Endometrial microvascular endothelial cells (primary cell): Measurements from ENCODE around the gene LYRM4. TPM values are rescaled to one million over a fixed set of nuclear protein-coding genes. Genes with fewer than 3 reads are reported as not detected.

Source experiments
- in situ Hi-C: cut with HindIII; loops from 2 replicates; pipeline ENCODE4 v1.10.0; 2017; ENCODE audit warnings: low sequenced_read_pairs, low pct_unique_long_range_greater_than_20kb; ENCODE audit errors: inconsistent ontology term
- total RNA-seq: library from RNA; depleted of rRNA; stranded (reverse); fragments of >200 nt; gene quantifications from one replicate; pipeline ENCODE4 v1.2.3, GENCODE V29; 2015; ENCODE audit errors: inconsistent ontology term

Gene LYRM4
- total RNA-seq, 1 donor from 2014 or later, result 38.8 TPM

DNA sequence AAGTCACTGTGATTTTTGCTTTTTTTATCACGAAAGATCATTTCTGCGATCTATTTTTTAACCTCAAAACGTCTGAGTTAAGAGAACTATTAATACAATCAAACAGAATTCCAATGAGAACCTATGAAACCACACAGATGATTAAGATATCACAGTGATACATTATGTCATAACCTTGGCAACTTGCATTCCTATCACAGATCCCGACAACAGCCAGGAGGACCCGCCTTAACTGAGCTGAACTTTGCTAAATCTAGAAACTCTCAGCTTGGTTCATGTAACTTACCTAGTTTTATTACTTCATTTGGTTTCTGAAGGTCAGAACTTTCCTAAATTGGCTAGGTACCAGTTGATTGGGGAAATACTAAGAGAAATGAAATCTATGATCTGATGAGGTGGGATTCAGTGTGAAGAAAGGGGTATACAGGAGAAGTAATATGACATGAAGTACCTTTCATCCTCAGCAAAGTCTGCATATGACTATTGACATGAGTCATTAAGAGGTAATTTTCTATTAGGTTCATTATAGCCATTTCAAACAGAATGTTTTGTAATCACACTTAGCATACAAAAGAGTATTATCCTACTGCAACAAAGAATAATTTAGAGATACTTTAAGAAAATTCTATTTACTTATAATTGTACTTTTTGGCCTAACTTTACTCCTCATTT, 11.2 kb downstream of the LYRM4 start:
- in situ Hi-C loops, result no loop called here

DNA sequence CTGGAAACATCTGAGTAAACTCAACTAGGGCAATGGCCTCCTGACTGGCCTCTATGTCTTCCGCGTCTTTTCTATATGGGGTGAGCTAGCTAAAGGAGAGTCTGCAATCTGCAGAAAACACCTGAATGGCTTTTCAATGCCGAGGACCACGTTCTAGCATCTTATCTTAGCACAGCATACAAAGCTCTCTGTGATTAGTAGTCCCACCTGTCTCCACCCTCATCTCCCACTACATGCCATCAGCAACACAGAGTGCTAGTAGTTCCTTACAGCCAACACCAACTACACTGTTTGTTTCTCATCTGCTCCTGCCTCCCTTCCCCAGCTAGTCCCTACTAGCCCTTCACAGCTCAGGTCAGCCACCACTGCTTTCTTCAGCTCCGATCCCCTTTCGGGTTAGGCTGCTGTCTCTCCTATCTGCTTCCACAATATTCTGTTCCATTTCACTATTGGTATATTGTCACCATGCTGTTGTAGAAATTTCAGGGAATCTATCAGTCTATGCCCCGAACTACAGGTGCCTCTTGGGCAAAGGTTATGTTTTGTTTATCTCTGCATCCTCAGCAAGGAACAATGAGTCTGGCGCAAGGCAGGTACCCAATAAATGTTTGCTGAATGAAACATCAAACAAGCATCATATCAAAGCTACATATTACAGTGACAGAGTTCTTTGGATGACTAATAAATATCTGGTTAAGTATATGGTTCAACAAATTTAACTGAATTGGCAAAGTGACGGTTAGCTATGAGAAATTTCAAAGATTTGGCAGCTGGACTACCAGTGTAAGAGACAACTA, 12.2 kb downstream of the LYRM4 start:
- in situ Hi-C loops, result no loop called here

DNA sequence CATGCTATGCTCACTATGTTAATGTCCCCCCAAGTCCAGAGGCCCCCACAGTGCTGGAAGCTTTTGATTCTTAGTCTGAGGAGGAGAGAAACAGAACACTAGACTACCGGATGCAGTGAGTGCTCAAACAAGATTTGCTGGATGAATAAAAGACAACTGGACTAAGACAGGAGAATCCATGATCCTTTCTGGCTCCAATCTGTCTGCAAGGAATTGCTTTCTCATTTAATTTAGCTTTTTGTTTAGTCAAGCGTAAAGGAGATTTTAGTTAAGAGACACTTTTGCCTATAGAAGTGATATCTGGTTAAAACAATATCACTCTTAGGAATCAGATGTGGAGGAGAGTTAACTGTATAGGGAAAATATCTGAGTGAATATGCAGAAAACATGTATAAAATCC, 13.5 kb downstream of the LYRM4 start:
- in situ Hi-C loops, result no loop called here

DNA sequence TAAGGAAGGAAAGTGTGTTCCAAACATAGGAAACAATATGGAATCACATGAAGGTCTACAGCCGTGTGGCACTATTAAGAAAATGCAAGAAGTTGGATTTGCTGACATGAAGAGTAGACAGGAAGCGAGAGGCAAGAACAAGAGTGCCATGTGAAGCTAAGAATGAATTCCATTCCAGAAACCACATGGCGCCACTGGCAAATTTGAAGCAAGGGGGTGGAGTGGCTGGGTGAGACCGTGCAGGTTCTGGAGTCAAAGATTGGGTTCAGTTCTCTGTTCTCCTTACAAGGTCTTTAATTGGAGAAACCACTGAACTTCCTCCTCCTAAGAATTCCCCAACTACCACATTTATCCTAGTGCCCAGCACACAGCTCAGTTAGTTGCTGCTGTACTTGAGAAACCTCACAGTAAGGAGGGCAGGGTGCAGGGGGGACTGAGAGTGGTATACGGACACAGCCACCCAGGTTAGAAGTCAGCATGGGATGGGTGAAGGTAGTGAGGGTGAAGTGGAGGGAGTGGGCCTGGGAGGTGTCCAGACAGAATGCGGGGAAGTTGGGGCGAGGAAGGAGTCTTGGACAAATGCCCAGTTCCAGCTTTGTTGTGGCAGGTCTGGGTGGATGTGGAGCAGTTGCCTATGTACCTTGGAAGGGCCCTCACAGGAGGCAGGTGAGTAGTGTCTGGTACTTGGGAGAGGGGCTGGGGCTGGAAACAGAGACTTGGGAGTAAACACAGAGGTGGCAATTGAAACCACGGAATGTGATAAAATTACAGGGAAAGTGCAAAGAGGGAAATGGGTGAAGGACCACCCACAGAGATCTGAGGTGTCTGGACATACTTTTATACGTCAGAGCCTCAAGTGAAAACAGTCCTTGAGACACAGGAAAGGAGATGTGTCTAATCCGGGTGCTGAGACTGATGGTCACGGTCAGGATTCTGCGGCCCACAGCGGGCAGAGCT, 14.3 kb downstream of the LYRM4 start:
- in situ Hi-C loops, result no loop called here

DNA sequence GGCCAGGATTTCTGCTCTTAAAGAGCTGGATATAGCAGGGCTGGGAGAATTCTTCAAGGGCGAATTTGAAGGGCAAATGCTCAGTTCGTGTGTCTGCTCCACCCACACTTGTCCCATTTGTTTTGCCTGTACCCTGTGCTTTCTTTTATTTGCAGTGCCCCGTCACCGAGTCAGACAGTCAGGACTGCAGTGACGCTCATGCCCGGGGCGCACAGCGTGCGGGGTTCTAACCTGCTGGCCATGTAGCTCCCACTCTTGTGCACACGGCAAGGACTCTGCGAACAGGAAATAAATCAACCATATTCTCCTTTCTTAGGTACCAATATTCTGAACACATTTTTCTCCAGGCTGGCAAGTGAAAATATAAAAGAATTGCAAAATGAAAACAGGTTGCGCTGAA, 17.7 kb downstream of the LYRM4 start:
- in situ Hi-C loops, result no loop called here

DNA sequence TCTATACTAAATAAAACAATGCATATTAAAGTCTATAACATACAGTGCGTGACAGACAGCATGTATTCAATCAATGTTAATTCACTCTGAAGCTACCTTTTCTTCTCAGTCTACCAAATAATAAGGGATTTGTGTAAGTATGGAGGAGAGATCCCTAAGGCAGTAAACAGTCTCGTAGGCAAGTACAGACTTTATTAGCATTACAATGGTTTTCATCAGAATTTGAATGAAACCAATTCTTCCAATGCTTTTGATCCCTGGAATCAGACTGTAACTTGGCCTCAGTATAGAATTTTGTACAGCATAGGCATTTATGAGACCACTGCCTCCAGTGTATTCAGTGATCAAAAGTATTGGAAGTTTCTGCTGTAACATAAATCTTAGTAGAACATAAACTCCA, 19.5 kb downstream of the LYRM4 start:
- in situ Hi-C loops, result no loop called here

DNA sequence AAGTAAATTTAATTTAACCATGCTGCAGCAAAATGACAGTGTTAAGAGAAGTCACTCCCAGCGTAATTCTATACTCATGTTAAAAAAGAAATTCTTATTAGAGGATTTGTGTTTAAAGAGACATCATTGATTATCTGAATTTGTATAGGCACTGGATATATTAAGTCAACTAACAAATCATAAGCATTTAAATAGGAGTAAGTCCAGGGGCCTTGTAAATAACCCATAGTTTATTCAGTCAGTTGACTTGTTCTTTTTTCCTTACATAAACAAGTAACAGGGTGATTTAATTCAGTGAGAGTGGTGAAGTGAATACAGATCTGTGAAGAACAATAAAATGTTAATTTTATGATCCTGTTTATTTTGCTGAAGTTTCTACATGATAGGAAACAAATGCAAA, 22.4 kb downstream of the LYRM4 start:
- in situ Hi-C loops, result no loop called here

DNA sequence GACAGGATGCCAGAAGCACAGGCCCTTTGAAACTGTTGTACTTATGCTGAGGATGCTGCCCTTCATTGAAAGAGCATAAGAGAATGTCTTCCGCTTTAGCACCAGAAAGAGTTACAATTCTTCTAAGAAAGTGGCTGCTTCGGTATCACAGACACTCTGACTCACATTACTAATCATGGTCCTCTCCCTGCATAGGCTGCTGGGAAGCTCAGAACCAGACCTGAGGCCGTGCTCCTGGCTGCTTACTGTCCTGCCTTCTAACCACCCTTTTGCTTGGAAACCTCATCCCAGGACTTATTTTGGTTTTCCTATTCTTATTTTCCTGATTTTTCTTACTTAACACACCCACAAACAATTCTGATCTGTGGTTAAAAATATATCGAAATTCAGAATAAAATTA, 22.9 kb downstream of the LYRM4 start:
- in situ Hi-C loops, result no loop called here

DNA sequence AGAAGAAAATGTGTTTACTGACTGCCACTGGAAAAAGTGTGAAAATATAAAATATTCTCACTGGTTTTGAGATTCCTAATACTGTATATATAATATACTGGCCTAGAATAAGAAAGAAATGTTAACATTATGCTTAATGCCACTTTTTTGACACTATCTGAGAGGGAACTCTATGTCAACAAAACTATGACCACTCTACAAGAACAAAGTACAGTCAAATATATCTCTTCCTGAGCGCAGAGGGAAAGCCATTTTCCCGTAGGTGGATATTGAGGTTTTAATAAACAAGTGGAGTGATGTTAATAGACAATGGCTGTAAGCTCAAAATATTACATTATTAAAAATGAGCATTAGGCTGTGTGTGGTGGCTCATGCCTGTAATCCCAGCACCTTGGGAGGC, 24.9 kb downstream of the LYRM4 start:
- in situ Hi-C loops, result no loop called here

DNA sequence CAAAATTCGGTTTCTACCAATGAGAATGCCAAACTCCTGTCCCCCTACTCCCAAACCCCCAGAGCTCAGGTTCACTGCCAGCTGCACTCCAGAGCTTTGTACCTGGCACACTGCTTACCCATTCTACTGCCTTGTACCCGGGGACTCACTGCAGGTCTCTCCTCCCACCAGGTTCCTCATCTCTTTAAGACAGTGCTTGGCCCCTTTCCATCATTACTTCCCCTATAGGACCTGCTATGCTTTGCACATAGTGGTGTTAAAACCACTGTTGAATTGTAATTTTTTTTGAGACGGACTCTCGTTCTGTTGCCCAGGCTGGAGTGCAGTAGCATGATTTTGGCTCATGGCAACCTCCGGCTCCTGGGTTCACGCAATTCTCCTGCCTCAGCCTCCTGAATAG, 25.9 kb downstream of the LYRM4 start:
- in situ Hi-C loops, result no loop called here

DNA sequence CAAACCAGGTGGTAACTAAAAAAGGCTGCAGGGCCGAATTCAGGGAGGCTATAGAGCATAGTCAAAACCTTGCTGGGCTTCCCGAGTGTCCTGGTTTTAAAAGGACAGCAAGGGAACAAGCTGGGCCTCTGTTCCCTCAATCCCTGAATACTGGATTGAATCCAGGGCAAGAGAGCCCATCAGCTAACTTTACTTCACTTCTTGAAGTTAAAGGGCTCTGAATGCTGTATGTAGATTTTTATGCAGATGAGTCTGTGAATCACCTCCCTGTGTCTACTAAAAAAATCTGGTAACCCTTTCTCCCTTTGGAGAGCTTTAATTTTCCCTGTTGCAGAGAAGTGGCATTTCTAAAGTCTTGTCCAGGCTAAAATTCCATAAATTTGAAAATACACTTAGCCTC, 29.5 kb downstream of the LYRM4 start:
- in situ Hi-C loops, result no loop called here

DNA sequence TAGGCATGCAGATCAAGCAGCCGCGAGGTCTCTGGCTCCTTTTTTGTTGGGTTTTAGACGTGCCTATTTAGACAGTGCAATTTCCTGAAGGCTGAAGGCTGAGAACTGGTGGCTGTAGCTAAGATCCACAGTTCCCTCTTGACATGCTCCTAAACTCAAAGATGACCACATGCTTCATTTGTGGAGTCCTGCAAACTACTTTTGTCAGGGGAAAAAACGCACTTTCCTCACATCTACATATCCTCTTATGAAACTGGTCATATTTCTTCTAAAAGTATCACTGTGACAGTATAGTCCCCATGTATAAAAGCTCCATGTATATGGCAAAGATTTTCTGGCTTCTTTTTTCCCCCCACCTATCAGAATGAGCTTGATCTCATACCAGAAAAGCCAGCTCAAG, 30.7 kb downstream of the LYRM4 start:
- in situ Hi-C loops, result no loop called here

DNA sequence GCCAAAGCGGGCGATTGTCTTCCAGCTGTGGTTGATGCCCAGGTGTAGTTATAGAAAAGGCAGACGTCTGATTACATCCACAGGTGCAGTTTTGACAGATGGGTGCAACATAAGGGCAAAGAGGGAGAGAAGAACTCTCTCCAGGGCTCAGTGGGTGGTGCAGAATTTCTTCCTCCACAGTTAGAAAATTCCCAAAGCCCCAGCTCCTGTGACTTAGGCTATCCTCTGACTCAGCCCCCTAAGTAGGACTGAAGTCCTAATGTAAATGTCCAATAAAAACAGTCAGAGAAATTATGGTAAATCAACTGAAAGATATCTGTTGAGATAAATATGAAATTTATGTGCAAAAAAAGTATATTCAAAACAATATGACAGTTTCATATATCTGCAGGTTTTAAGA, 31.4 kb downstream of the LYRM4 start:
- in situ Hi-C loops, result no loop called here

DNA sequence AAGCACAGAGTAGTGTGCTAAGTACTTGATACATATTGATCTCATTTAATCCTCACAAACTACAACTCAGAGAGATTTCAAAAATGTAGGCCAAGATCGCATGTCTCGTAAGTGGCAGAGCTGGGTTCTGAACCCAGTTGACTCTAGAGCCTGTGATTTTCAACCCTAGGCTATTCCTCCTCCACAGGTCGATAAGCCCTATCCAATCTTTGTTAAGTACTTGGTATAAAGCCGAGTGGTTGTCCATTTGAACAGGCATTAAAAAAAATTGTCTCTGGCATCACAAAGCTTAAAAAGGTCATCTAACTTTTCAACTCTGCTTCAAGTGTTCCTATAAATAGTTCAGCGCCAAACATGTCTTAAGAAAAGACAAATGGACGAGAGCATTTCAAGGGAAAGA, 37.4 kb downstream of the LYRM4 start:
- in situ Hi-C loops, result no loop called here

DNA sequence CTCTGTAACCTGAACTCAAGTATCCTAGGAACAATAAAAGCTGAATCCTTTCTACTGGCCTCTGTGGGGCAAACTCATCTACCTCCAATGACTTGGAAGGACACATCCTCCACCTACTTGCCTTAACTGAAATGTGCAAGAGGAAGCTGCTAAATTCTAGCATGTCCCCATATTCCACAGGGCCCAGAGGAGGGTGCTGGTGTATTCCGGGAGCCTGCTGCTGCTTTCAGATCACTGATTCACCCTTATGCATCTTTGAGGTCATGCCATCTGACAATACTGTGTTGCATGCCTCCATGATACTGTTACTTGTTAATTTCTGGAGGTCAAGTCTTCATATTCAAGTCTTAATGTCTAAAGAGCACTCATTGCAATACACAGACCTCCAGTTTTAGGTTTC, 40.3 kb downstream of the LYRM4 start:
- in situ Hi-C loops, result no loop called here

DNA sequence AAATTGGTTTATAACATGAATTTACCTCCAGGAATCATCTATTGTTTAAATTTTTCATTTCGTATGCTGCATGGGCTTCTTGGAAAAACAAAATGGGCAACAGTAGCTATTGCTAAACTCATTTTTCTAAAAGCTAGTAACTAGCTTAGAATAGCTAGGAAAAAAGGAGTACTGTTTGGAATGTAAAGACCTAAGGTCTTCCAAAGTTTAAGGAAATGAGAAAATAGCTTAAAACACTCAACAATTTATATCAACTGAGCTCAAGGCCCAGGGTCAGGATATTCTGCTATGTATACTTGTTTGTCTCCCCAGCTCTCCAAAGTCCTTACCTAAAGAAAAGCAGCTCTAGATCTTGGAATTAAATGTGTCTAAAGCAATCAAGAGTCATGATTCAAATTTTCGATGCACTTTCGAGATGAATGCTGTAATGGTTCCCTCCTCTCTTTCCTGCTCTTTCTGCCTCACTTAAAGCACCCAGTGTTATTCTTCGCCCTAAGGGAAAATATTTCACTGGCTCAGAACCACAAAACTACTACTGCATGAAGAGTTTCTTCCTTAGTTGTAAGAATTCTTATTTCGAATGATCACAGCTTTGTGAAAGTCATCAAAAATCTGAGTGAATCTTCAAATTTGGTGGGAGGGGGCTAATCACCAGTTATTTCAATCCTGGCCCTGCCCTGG, 41.6 kb downstream of the LYRM4 start:
- in situ Hi-C loops, result no loop called here

DNA sequence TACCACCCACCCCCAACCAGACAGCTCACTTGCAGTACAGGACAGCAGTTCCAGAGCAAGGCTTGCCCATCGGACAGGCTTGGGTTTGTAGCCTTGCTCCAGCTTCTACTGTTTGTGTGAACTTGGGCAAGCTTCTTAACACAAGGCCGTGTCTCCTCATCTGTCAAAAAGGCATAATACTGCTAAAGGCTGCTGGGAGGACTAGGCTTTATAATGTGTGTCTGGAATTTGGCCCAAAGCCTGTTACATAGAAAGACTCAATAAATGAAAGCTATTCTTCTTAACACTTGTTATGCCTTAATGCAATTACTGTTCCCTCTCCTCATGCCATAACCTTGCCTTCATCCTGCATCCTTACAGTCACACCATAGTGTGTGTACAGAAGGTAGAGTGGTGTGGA, 43.4 kb downstream of the LYRM4 start:
- in situ Hi-C loops, result no loop called here

DNA sequence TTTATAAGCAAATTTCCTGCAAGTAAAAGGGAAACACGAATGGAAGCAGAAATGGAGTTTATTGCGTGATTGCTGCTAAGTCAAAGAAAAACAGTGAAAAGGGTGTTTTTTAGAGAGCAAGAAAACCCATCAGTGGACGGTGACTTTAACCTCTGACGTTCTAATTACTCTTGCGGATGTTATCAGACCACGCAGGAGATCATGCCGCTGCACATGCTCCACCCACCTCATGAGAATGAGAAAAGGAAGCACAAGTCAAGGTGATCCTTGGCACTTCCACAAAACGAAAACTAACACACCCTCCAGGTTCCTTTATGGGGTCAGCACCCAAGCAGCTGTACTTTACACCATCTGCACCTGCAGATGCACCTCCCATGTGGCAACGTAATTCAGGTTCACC, 45.0 kb downstream of the LYRM4 start:
- in situ Hi-C loops, result no loop called here

DNA sequence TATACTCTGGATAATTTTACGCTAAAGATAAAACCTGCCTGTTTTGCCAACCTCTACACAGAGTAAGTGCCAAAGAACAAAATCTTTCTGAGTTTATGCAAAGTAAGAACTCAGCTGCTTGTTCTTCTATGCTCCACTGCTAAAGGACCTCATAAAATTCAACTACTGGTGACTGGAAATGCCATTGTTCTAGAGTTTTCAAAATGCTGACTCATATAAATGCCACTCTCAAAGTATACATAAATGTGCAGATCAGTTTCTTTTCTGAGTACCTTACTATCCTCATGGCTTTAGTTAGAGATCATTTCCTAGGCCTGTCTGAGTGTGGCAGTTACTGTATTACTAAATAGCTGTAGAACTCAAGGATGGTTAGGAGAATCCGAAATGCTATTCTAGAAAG, 45.6 kb downstream of the LYRM4 start:
- in situ Hi-C loops, result no loop called here
